OCI-M1 (cell line): ENCODE data around the gene ISCU.
"Not testable (repeated sequence)": the region's sequence is repeated elsewhere in the genome, so short reads cannot be mapped to it uniquely, and the experiment has no call there.

ENCODE experiments used
- DNase-seq: peaks from one replicate; lab custom pipeline; 2025; lab: John Stamatoyannopoulos, UW

The ISCU gene

GRCh38 chr12:108589028-108589839 lies 26.8 kb downstream of the ISCU start:
- DNase-seq, result no peak

- DNase-seq, result no peak
These were observed 27.4 kb downstream of the ISCU start for GRCh38 chr12:108589840-108590229.

GRCh38 chr12:108590463-108590862 lies 28.1 kb downstream of the ISCU start:
- DNase-seq, result not testable (repeated sequence)

GRCh38 chr12:108591267-108591980 lies 29.0 kb downstream of the ISCU start:
- no peak for DNase-seq

- no peak for DNase-seq
These were observed 29.9 kb downstream of the ISCU start for GRCh38 chr12:108592033-108592909.

- DNase-seq, result no peak
These were observed 32.0 kb downstream of the ISCU start for GRCh38 chr12:108594323-108594903.

GRCh38 chr12:108594960-108595710 lies 32.7 kb downstream of the ISCU start:
- no peak for DNase-seq

GRCh38 chr12:108595711-108596647 lies 33.6 kb downstream of the ISCU start:
- no peak for DNase-seq

GRCh38 chr12:108596854-108597558 lies 34.6 kb downstream of the ISCU start:
- DNase-seq, result no peak

- no peak for DNase-seq
These were observed 35.4 kb downstream of the ISCU start, which contains the start of gene TMEM119 for GRCh38 chr12:108597559-108598471. Gene TMEM119 (minus strand): TSS chr12:108598084. CDS start chr12:108592383, 5,701 bp downstream.

GRCh38 chr12:108598553-108599250 lies 36.3 kb downstream of the ISCU start:
- no peak for DNase-seq

GRCh38 chr12:108599541-108599940 lies 37.1 kb downstream of the ISCU start:
- DNase-seq, result no peak

GRCh38 chr12:108599948-108600701 lies 37.7 kb downstream of the ISCU start:
- no peak for DNase-seq

GRCh38 chr12:108600702-108601007 lies 38.3 kb downstream of the ISCU start:
- DNase-seq, result no peak

GRCh38 chr12:108602209-108602705 lies 39.9 kb downstream of the ISCU start:
- DNase-seq, result no peak

- no peak for DNase-seq
These were observed 40.7 kb downstream of the ISCU start for GRCh38 chr12:108602976-108603704.
